Caco-2 (cell line): ENCODE measurements around the gene KRTAP10-4. TPM values are rescaled to one million over a fixed set of nuclear protein-coding genes. Genes with fewer than 3 reads are reported as not detected.

ENCODE experiments used
- BruUV-seq: library from RNA; stranded (reverse); fragments of 400-500 nt; replicated peaks from 2 replicates; lab custom pipeline; 2021; lab: Mats Ljungman, UMichigan
- CTCF ChIA-PET: fragments of 300-600 bp; sonication (Branson Sonifier 250); formaldehyde crosslinking; loops from one replicate; lab custom pipeline; 2022; ENCODE audit warnings: antibody characterized with exemption; lab: Charles Lee
- POLR2A ChIA-PET: fragments of 300-600 bp; sonication (Branson Sonifier 250); formaldehyde crosslinking; loops from one replicate; lab custom pipeline; 2022; ENCODE audit warnings: antibody characterized with exemption; lab: Charles Lee
- DNase-seq, 2 experiments: peaks; one replicate each; pipeline versions ENCODE4 v3.0.0 to v3.0.0-alpha.2; 2020 to 2022
- H3K27me3 ChIP-seq: replicated peaks from 2 replicates; pipeline ENCODE4 v1.6.0; 2011; ENCODE audit warnings: low read length; ENCODE audit not compliant: control insufficient read depth, insufficient read depth
- H3K36me3 ChIP-seq: 2 replicates; pipeline ENCODE4 v1.5.1; 2011; ENCODE audit warnings: low read length; ENCODE audit not compliant: control insufficient read depth, insufficient read depth
- H3K4me1 ChIP-seq: fragments of 250-450 bp; sonication (Bioruptor Pico); 2 replicates; pipeline ENCODE4 v1.5.1; 2020; ENCODE audit warnings: mild to moderate bottlenecking
- H3K4me3 ChIP-seq: 2 replicates; pipeline ENCODE4 v1.5.1; 2011; ENCODE audit warnings: low read depth, mild to moderate bottlenecking, control low read depth, low read length
- H3K9me3 ChIP-seq: fragments of 250-450 bp; sonication (Bioruptor Pico); 2 replicates; pipeline ENCODE4 v1.5.1; 2020; ENCODE audit warnings: mild to moderate bottlenecking, moderate library complexity
- H3K27ac Mint-ChIP-seq: one replicate; pipeline ENCODE4 v1.8.0; 2022; ENCODE audit warnings: mixed read lengths; ENCODE audit not compliant: unreplicated experiment
- H3K27me3 Mint-ChIP-seq: one replicate; pipeline ENCODE4 v1.8.0; 2022; ENCODE audit warnings: mixed read lengths; ENCODE audit not compliant: insufficient read depth, unreplicated experiment
- H3K36me3 Mint-ChIP-seq: one replicate; pipeline ENCODE4 v1.8.0; 2022; ENCODE audit warnings: mild to moderate bottlenecking, mixed read lengths; ENCODE audit not compliant: insufficient read depth, unreplicated experiment
- H3K4me1 Mint-ChIP-seq: one replicate; pipeline ENCODE4 v1.8.0; 2022; ENCODE audit warnings: low read depth, mixed read lengths; ENCODE audit not compliant: unreplicated experiment
- H3K4me3 Mint-ChIP-seq: one replicate; pipeline ENCODE4 v1.8.0; 2022; ENCODE audit warnings: mild to moderate bottlenecking, moderate library complexity, mixed read lengths; ENCODE audit not compliant: unreplicated experiment
- H3K9me3 Mint-ChIP-seq: one replicate; pipeline ENCODE4 v1.8.0; 2022; ENCODE audit warnings: mixed read lengths; ENCODE audit not compliant: unreplicated experiment
- CTCF ChIP-seq, 2 experiments: fragments of 200-600 bp in 1 of 2; IDR thresholded peaks; 1 replicate in 1 of 2; 2 replicates in 1 of 2; pipeline versions ENCODE4 v1.5.1 to v1.8.0; 2011 to 2022; ENCODE audit warnings: antibody characterized with exemption in 1 of 2, control low read depth in 1 of 2, inconsistent platforms in 1 of 2, low read depth in 1 of 2, low read length in 1 of 2, mild to moderate bottlenecking in 1 of 2, moderate library complexity in 1 of 2; ENCODE audit not compliant: insufficient read depth in 1 of 2, severe bottlenecking in 1 of 2, unreplicated experiment in 1 of 2
- intact Hi-C: fragments of 100-400 bp; cut with micrococcal nuclease; formaldehyde crosslinking; loops from one replicate; pipeline ENCODE4 v1.10.0; 2022; ENCODE audit not compliant: unreplicated experiment
- total RNA-seq: library from RNA; stranded (reverse); gene quantifications from 2 replicates; pipeline ENCODE4 v1.2.3, GENCODE V29; 2022

The KRTAP10-4 gene
- total RNA-seq, 1 experiment from 2014 or later = not detected

- Histone ChIP-seq H3K4me3 (no peak overlapping the region), H3K27me3 (no peaks in the 10 kb centered on the region), H3K4me1 (no peaks in the 10 kb centered on the region), H3K9me3 (peaks cover 16% of the 10 kb centered on the region; the same call in 1 of the 2 replicates), H3K36me3 (no peaks in the 10 kb centered on the region)
- CTCF ChIA-PET = no interaction called here
- Mint-ChIP-seq H3K27ac (no peak overlapping the region), H3K27me3 (peaks cover 13% of the 10 kb centered on the region), H3K4me1 (no peaks in the 10 kb centered on the region), H3K9me3 (peaks cover 26% of the 10 kb centered on the region), H3K36me3 (no peaks in the 10 kb centered on the region), H3K4me3 (no peak overlapping the region)
- no peak for TF ChIP-seq CTCF (IDR thresholded peaks at IDR 0.05; ENCODE audit: insufficient read depth in 1 of 2, low read depth in 1 of 2, low read length in 1 of 2, severe bottlenecking in 1 of 2, unreplicated experiment in 1 of 2)
- POLR2A ChIA-PET = no interaction called here
- no peak for DNase-seq
- BruUV-seq = no TSS peak
- intact Hi-C loops = no loop called here
Observed at GRCh38 chr21:44567481-44568171, 5.9 kb upstream of the KRTAP10-4 start.

DNA sequence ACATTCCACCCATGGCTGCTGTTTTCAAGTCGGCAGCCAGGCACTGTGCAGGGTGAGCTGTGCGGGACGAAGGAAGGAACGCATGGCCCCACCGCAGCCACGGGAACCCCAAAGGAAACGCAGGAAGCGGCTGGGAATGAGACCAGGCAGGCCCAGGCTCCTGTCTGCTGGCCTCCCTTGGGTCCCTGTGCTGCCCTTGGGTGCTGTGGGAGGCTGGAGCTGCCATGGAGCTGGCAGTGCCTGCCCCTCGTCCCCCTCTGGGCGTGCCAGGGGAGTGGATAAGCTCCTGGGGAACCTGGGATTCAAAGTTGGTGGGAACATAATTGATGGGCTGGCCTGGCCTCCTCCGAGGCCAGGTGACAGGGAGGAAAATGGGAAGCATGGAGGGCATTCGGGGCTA lies 5.3 kb upstream of the KRTAP10-4 start:
- H3K4me1 ChIP-seq = no peaks in the 10 kb centered on the region
- CTCF ChIA-PET = no interaction called here
- Mint-ChIP-seq H3K4me3 (no peak overlapping the region), H3K9me3 (peaks cover 26% of the 10 kb centered on the region), H3K27me3 (peaks cover 12% of the 10 kb centered on the region), H3K4me1 (no peaks in the 10 kb centered on the region), H3K36me3 (no peaks in the 10 kb centered on the region), H3K27ac (no peak overlapping the region)
- POLR2A ChIA-PET = no interaction called here
- H3K4me3 ChIP-seq = no peak overlapping the region
- TF ChIP-seq CTCF (IDR thresholded peaks at IDR 0.05; ENCODE audit: insufficient read depth in 1 of 2, low read depth in 1 of 2, low read length in 1 of 2, severe bottlenecking in 1 of 2, unreplicated experiment in 1 of 2) = no peak
- no peak for DNase-seq
- intact Hi-C loops = no loop called here
- H3K36me3 ChIP-seq = no peaks in the 10 kb centered on the region
- H3K9me3 ChIP-seq = peaks cover 16% of the 10 kb centered on the region; the same call in 1 of the 2 replicates
- no TSS peak for BruUV-seq
- no peaks in the 10 kb centered on the region for H3K27me3 ChIP-seq

DNA sequence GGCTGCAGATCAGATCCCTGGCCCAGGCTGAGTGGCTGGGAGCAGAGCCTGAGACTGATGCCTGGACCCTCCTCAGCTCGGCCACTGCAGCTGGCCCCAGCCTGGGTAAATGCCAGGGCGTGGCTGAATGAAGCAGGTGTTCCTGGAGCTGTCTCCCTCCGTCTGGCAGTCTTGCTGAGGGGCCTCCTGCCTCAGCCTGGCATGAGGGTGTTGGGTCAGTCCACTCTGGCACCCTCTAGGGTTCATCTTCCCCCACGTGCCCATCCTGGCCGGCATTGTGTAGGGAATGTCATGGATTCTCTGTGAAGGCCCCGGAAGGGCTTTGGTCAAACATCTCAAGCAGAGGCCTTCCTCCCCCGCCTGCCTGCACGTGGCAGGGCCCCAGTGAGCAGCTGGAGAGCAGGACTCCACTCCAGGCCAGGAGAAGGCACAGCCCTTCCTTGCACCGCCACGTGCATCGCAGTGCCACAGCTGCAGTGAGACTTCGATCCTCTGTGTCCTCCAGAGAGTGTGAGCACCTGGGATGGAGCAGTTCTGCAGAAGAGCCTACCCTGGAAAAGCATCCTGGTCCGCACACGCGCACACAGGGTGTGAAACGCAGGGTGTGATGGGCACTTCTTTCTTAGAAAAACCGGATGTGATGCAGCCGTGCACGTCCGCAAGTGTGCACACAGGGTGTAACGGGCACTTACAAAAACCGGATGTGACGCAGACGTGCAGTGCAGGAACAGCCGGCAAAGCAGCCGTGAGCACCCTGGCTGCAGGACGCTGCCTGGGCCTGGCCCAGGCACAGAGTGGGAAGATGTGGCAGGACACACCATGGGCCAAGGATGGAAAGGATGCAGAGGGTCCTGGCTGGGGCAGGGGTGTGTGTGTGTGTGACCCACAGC lies 4.6 kb upstream of the KRTAP10-4 start:
- no peak overlapping the region for H3K27ac Mint-ChIP-seq
- no peaks in the 10 kb centered on the region for H3K4me1 Mint-ChIP-seq
- BruUV-seq = no TSS peak
- peaks cover 26% of the 10 kb centered on the region for H3K9me3 Mint-ChIP-seq
- Histone ChIP-seq H3K4me1 (no peaks in the 10 kb centered on the region), H3K36me3 (no peaks in the 10 kb centered on the region), H3K4me3 (no peak overlapping the region), H3K27me3 (no peaks in the 10 kb centered on the region), H3K9me3 (peaks cover 16% of the 10 kb centered on the region; the same call in 1 of the 2 replicates)
- no peak overlapping the region for H3K4me3 Mint-ChIP-seq
- H3K27me3 Mint-ChIP-seq = peaks cover 10% of the 10 kb centered on the region
- no peaks in the 10 kb centered on the region for H3K36me3 Mint-ChIP-seq
- no peak for DNase-seq
- no peak for TF ChIP-seq CTCF (IDR thresholded peaks at IDR 0.05; ENCODE audit: insufficient read depth in 1 of 2, low read depth in 1 of 2, low read length in 1 of 2, severe bottlenecking in 1 of 2, unreplicated experiment in 1 of 2)
- POLR2A ChIA-PET = no interaction called here
- CTCF ChIA-PET = no interaction called here
- intact Hi-C loops = no loop called here
